Measurements from ENCODE around the gene THRSP. TPM values are rescaled to one million over a fixed set of nuclear protein-coding genes. Genes with fewer than 3 reads are reported as not detected.
"Not testable (repeated sequence)": the region's sequence is repeated elsewhere in the genome, so short reads cannot be mapped to it uniquely, and the experiment has no call there.

The THRSP gene
- total RNA-seq, 1 donor from 2014 or later: not detected

- no peak overlapping the region for H3K4me3 ChIP-seq
- peaks cover 57% of the 10 kb centered on the region for H3K36me3 ChIP-seq
- TF ChIP-seq CTCF (IDR thresholded peaks at IDR 0.05): no peak
These were observed 7.0 kb downstream of the THRSP start for GRCh38 chr11:78070621-78071020.

DNA sequence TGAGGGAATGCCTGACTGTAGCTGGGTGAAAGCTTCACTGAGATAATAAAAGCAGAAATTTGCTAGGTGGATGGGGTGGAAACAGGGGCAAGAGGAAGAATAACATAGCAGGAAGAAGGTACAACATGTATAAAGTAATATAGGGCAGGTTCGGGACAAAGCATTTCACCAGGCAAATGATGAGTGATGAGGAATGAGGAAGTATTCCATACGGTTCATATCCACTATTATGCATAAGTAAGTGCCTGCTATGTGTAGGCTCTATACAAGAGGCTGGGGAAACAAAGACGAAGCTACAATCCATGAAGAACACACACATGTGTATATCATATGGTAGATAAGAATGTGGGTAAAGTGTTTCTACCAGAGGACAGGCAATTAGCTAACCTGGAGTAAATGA, 8.1 kb downstream of the THRSP start:
- Histone ChIP-seq H3K9me3 (no peaks in the 10 kb centered on the region), H3K36me3 (peaks cover 57% of the 10 kb centered on the region), H3K4me3 (no peak overlapping the region), H3K27me3 (ENCODE audit: low read depth) (no peaks in the 10 kb centered on the region), H3K4me1 (peaks cover 11% of the 10 kb centered on the region), H3K27ac (no peak overlapping the region)
- DNase-seq (no peak), ATAC-seq (no peak)
- intact Hi-C loops (cut with DNase I): no loop called here
- TF ChIP-seq CTCF (IDR thresholded peaks at IDR 0.05): no peak

More at GRCh38 chr11:78070621-78071020, 7.0 kb downstream of the THRSP start:
- H3K27me3 ChIP-seq (ENCODE audit: low read depth): no peaks in the 10 kb centered on the region
- ATAC-seq (no peak), DNase-seq (no peak)
- H3K9me3 ChIP-seq: no peaks in the 10 kb centered on the region
- H3K27ac ChIP-seq: no peak overlapping the region
- intact Hi-C loops (cut with DNase I): no loop called here
- H3K4me1 ChIP-seq: peaks cover 4% of the 10 kb centered on the region

DNA sequence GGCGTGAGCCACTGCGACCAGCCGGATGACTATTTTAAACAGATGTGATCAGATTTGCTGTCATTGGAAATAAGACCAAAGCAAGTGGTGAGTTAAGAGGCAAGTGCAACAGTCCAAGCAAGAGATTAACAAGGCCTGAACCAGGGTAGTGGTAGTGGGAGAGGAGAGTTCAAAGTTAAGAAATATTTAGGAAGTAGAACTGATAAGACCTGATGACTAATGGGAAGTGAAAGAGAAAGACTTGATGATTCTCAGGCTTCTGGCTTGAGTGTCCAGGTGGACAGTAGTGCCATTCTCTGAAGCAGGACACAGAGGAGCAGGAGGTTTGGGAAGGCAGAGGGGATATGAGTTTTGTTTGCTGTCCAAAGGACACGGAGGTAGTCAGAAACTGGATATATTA, 8.8 kb downstream of the THRSP start:
- intact Hi-C loops (cut with DNase I): no loop called here
- no peak overlapping the region for H3K27ac ChIP-seq
- H3K36me3 ChIP-seq: peaks cover 54% of the 10 kb centered on the region
- no peaks in the 10 kb centered on the region for H3K9me3 ChIP-seq
- ATAC-seq: no peak
- H3K27me3 ChIP-seq (ENCODE audit: low read depth): no peaks in the 10 kb centered on the region
- no peak overlapping the region for H3K4me3 ChIP-seq
- peaks cover 19% of the 10 kb centered on the region for H3K4me1 ChIP-seq
- TF ChIP-seq CTCF (IDR thresholded peaks at IDR 0.05): no peak
- no peak for DNase-seq

DNA sequence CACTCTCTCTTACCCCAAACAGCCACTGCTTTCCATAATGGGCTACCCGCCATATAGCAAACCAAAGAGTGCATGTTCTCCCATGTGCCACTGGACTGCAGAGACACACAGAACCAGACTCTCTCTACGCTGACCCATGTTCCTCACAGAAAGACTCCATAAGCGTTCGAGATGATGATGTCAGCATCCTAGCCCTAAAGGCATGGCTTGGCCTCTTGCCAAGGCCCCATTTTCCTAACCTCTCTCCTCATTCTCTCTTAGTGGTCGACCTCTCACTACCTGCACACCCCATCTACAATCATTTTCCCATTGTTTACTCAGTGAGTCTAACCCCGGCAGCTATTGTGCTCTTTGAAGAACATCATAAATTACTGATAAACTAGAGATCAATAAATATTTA, 11.1 kb downstream of the THRSP start:
- H3K27ac ChIP-seq: no peak overlapping the region
- H3K9me3 ChIP-seq: no peaks in the 10 kb centered on the region
- no peak overlapping the region for H3K4me3 ChIP-seq
- intact Hi-C loops (cut with DNase I): no loop called here
- no peak for ATAC-seq
- no peak for DNase-seq
- peaks cover 37% of the 10 kb centered on the region for H3K4me1 ChIP-seq
- no peak for TF ChIP-seq CTCF (IDR thresholded peaks at IDR 0.05)
- peaks cover 31% of the 10 kb centered on the region for H3K36me3 ChIP-seq
- no peaks in the 10 kb centered on the region for H3K27me3 ChIP-seq (ENCODE audit: low read depth)

DNA sequence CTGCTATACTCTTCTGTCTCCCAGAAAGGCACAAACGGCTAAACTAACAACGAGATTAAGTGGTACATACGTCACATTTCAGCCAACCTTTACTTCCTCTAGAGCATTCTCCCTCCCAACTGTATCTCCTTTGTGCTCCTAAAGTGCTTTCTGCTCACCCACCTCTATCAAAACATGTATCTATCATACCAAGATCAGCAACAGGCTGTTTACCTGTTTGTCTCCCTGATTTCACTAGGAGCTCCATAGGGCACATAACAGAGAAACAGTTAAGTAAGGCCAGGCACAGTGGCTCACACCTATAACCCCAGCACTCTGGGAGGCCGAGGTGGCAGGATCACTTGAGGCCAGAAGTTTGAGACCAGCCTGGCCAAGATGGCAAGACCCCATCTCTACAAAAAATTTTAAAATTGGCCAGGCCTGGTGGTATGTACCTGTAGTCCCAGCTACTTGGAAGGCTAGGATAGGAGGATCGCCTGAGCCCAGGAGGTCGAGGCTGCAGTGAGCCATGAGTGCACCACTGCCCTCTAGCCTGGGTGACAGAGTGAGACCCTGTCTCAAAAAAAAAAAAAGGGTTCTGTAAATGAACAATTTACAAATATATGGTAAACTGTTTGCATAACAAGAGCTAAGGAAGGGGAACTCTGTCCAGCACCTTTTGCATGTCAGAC, 13.2 kb downstream of the THRSP start:
- Histone ChIP-seq H3K27ac (no peak overlapping the region), H3K36me3 (peaks cover 10% of the 10 kb centered on the region), H3K9me3 (no peaks in the 10 kb centered on the region), H3K27me3 (ENCODE audit: low read depth) (no peaks in the 10 kb centered on the region), H3K4me3 (no peak overlapping the region), H3K4me1 (peaks cover 51% of the 10 kb centered on the region)
- ATAC-seq (no peak), DNase-seq (no peak)
- TF ChIP-seq CTCF (IDR thresholded peaks at IDR 0.05): no peak
- intact Hi-C loops (cut with DNase I): no loop called here

DNA sequence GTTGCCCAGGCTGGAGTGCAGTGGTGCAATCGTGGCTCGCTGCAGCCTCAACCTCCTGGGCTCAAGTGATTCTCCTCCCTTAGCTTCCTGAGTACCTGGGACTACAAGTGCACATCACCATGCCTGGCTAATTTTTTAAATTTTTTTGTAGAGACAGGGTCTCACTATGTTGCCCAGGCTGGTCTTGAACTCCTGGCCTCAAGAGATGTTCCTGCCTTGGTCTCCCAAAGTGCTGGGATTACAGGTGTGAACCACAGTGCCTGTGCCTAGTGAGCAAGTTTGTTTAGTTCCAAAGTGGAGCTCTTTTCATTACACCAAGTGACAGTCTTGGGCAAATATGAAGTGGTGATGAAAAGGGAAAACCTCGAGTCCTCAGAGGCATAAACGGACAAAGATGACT, 13.9 kb downstream of the THRSP start:
- intact Hi-C loops (cut with DNase I); H3K27ac ChIP-seq; H3K9me3 ChIP-seq; H3K27me3 ChIP-seq (ENCODE audit: low read depth); DNase-seq; ATAC-seq; H3K36me3 ChIP-seq: not testable (repeated sequence)
- Histone ChIP-seq H3K4me3 (peak overlapping the region; percentile 96), H3K4me1 (peaks cover 51% of the 10 kb centered on the region)

All from lower lobe of right lung (tissue), 2 donors.